LNCAP (cell line): ENCODE data around the gene NIM1K.

ENCODE experiments used
- CTCF ChIP-seq: fragments of 450-650 bp; IDR thresholded peaks from 2 replicates; pipeline ENCODE4 v1.5.1; 2017; ENCODE audit warnings: mild to moderate bottlenecking

The NIM1K gene

GRCh38 chr5:43279548-43280274, 87.7 kb downstream of the NIM1K start:
- no peak for TF ChIP-seq CTCF

DNA sequence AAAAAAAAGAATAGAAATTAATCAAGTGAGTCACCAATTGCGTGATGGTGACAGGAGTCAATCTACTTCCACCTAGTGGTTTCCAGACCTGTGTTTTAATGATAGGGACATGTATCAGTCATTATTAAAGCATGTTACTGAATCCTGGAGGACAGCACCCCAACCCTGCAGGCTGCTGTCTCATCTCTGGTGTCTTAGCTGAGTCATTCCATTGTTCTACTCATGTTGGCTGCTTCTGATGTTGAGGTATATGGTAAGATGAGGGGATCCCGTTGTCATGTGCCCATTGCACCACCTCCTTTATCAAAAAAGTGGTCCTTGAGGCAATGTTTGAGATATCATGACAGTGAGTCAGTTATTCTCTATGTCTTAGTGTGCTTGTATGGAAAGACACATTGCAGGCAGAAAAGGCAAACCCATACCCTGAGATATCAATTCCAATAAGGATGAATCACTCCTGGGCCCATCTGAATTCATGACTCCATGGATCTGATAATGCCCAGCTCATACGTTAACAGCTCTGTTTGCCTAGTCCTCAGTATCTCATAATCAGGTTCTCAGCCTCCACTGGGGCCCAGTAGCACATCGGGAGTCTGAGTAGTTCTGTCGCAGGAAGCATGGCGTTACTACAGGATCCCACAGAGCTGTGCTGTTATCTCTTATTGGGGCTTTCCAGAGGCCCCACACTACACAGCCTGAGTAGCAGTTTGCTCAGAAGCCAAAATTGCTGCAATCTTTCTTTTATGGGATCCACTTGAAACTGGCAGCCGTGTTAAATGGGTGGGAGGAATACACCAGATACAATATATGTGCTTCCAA, 90.0 kb downstream of the NIM1K start:
- no peak for TF ChIP-seq CTCF

DNA sequence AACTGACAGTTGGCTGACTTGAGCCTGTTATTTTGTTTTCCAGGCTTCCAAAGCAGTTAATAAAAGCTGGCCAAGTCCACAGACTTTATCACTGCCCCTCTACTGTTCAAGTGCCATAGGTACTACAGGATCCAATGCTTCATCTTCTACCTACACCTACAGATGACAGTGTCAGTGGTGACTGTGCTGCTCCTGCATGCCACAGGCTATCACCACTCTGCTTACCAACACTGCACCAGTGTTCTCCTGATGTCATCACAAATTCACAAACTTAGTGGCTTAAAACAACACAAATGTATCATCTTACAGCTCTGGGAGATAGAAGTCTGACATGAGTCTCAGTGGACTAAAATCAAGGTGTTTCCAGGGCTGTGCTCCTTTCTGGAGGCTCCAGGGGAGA, 94.6 kb downstream of the NIM1K start:
- TF ChIP-seq CTCF = no peak

GRCh38 chr5:43287493-43287892, 95.5 kb downstream of the NIM1K start:
- TF ChIP-seq CTCF = no peak

DNA sequence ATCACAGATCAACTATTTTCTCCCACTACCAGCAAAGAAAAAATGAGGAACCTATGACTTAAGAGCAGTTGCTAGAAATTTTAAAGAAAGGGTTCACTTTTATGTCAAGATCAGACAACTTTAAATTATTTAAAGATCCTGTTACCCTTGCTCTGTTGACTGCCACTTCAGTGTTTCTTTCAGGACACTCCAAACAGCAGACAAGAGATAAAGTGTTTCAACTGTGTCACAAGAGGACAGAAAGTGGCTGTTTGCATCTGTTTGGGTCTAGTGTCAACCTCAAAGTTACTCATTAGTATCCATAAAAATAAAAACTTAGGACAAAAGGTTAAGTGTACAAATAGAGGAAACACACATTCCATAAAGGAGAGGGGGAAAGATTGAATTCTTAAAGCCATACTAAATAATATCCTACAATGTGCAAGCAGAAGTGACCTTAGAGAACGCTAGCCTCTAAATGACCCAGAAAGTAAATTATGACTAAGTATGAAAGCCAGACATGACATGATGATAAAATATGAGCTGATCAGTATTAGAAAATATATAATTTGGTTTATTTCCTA, 96.3 kb downstream of the NIM1K start:
- no peak for TF ChIP-seq CTCF

- TF ChIP-seq CTCF = no peak
These were observed 98.7 kb downstream of the NIM1K start for GRCh38 chr5:43290726-43291125.

- no peak for TF ChIP-seq CTCF
These were observed 102.2 kb downstream of the NIM1K start for GRCh38 chr5:43294226-43294625.
